Endothelial cell (in vitro differentiated cells): ENCODE data around the gene DCUN1D1. TPM values are rescaled to one million over a fixed set of nuclear protein-coding genes. Genes with fewer than 3 reads are reported as not detected.
"Not testable (repeated sequence)": the region's sequence is repeated elsewhere in the genome, so short reads cannot be mapped to it uniquely, and the experiment has no call there.

Experiments used
- DNase-seq: peaks from one replicate; pipeline ENCODE4 v3.0.0; 2021; ENCODE audit warnings: low spot score
- H3K27ac Mint-ChIP-seq: one replicate; pipeline ENCODE4 v1.8.0; 2021; ENCODE audit warnings: mixed read lengths, inconsistent platforms; ENCODE audit not compliant: unreplicated experiment
- H3K27me3 Mint-ChIP-seq: one replicate; pipeline ENCODE4 v1.8.0; 2021; ENCODE audit warnings: mild to moderate bottlenecking, moderate library complexity, mixed read lengths, inconsistent platforms; ENCODE audit not compliant: unreplicated experiment
- H3K36me3 Mint-ChIP-seq: one replicate; pipeline ENCODE4 v1.8.0; 2021; ENCODE audit warnings: mild to moderate bottlenecking, low read depth, mixed read lengths, inconsistent platforms; ENCODE audit not compliant: unreplicated experiment
- H3K4me1 Mint-ChIP-seq: one replicate; pipeline ENCODE4 v1.8.0; 2021; ENCODE audit warnings: mild to moderate bottlenecking, mixed read lengths, inconsistent platforms; ENCODE audit not compliant: unreplicated experiment
- H3K4me3 Mint-ChIP-seq: one replicate; pipeline ENCODE4 v1.8.0; 2021; ENCODE audit warnings: mild to moderate bottlenecking, mixed read lengths, inconsistent platforms; ENCODE audit not compliant: unreplicated experiment
- H3K9me3 Mint-ChIP-seq: one replicate; pipeline ENCODE4 v1.8.0; 2021; ENCODE audit warnings: mixed read lengths, inconsistent platforms; ENCODE audit not compliant: unreplicated experiment
- total RNA-seq: library from RNA; stranded (reverse); fragmentation: NEBNext Ultra II Directional; extraction: Animal tissue kit (Norgen Biotek cat#: 25700); gene quantifications from one replicate; pipeline ENCODE4 v1.2.1, GENCODE V29; 2021; ENCODE audit not compliant: unreplicated experiment
- TF ChIP-seq, protein P1 (sequence below): fragments of 200-600 bp; sonication (generic); IDR thresholded peaks from one replicate; pipeline ENCODE4 v1.5.0; 2021; ENCODE audit warnings: antibody characterized with exemption; ENCODE audit not compliant: unreplicated experiment

The DCUN1D1 gene
- total RNA-seq, 1 donor from 2014 or later, result 48.1 TPM

DNA sequence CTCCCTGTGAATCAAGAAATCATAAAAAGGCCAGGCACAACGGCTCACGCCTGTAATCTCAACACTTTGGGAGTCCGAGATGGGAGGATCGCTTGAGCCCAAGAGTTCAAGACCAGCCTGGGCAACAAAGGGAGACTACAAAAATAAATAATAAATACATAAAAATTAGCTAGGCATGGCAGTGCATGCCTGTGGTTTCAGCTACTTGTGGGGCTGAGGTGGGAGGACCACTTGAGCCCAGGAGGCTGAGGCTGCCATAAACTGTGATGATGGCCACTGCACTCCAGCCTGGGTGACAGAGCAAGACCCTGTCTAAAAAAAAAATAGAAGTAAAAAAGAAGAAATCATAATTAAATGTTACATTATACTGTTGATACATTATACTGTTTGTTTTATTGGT is 28.0 kb upstream of the DCUN1D1 start:
- TF ChIP-seq, protein P1, sequence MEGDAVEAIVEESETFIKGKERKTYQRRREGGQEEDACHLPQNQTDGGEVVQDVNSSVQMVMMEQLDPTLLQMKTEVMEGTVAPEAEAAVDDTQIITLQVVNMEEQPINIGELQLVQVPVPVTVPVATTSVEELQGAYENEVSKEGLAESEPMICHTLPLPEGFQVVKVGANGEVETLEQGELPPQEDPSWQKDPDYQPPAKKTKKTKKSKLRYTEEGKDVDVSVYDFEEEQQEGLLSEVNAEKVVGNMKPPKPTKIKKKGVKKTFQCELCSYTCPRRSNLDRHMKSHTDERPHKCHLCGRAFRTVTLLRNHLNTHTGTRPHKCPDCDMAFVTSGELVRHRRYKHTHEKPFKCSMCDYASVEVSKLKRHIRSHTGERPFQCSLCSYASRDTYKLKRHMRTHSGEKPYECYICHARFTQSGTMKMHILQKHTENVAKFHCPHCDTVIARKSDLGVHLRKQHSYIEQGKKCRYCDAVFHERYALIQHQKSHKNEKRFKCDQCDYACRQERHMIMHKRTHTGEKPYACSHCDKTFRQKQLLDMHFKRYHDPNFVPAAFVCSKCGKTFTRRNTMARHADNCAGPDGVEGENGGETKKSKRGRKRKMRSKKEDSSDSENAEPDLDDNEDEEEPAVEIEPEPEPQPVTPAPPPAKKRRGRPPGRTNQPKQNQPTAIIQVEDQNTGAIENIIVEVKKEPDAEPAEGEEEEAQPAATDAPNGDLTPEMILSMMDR, result no peak
- H3K4me1 Mint-ChIP-seq, result no peaks in the 10 kb centered on the region
- H3K4me3 Mint-ChIP-seq, result no peak overlapping the region
- no peak for DNase-seq
- peaks cover 4% of the 10 kb centered on the region for H3K36me3 Mint-ChIP-seq
- no peak overlapping the region for H3K27ac Mint-ChIP-seq
- H3K27me3 Mint-ChIP-seq, result peaks cover 7% of the 10 kb centered on the region
- no peaks in the 10 kb centered on the region for H3K9me3 Mint-ChIP-seq

DNA sequence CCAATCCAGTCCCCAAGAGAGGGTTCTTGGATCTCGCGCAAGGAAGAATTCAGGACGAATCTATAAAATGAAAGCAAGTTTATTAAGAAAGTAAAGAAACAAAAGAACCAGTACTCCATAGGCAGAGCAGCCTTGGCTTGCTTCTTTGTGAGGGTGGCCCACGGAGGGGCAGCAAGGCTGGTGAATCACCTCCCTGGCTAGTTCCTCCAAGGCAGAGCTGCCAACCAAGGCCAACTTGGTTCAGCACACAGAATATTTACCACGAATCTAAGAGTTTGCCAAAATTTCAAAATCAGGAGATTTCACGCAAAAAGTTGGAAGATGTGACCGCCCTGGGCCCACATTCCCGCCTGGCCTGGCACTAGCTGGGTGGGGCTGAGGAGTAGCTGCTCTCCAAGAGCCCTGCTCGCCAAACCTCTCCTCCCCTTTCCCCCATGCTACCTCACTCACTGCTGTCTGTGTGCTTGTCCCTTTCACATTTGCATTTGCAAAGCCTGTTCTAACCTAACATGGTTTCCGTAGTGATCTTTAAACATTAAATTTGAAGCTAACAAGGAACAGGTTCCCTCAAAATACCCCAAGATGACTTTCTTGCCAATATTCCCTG is 26.2 kb upstream of the DCUN1D1 start:
- Mint-ChIP-seq H3K27me3 (peaks cover 3% of the 10 kb centered on the region), H3K36me3 (no peaks in the 10 kb centered on the region), H3K9me3 (no peaks in the 10 kb centered on the region), H3K27ac (no peak overlapping the region), H3K4me3 (no peak overlapping the region), H3K4me1 (no peaks in the 10 kb centered on the region)
- DNase-seq, result no peak
- TF ChIP-seq, protein P1, result no peak

DNA sequence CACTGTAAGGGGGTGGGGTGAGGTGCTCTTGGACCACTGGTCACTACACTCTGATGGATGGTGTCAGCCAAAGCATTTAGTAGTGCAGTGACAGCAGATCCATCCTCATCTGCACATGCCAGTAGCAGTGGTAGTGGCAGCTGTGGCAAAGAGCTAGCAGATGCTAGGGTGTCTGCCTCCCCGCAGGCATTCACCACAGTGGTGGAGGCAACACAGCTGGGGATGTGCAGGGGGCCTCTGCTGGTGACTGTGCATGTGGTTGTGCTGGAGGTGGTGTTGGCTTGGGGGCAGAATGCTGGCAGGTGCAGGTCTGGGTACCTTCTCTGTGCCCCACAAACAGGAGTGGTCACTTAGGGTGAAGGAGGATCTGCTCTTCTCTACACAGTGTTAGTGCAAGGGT is 19.4 kb upstream of the DCUN1D1 start:
- Mint-ChIP-seq H3K27ac (no peak overlapping the region), H3K27me3 (peaks cover 6% of the 10 kb centered on the region), H3K4me3 (no peak overlapping the region), H3K4me1 (no peaks in the 10 kb centered on the region), H3K9me3 (no peaks in the 10 kb centered on the region), H3K36me3 (no peaks in the 10 kb centered on the region)
- TF ChIP-seq, protein P1, result no peak
- no peak for DNase-seq

DNA sequence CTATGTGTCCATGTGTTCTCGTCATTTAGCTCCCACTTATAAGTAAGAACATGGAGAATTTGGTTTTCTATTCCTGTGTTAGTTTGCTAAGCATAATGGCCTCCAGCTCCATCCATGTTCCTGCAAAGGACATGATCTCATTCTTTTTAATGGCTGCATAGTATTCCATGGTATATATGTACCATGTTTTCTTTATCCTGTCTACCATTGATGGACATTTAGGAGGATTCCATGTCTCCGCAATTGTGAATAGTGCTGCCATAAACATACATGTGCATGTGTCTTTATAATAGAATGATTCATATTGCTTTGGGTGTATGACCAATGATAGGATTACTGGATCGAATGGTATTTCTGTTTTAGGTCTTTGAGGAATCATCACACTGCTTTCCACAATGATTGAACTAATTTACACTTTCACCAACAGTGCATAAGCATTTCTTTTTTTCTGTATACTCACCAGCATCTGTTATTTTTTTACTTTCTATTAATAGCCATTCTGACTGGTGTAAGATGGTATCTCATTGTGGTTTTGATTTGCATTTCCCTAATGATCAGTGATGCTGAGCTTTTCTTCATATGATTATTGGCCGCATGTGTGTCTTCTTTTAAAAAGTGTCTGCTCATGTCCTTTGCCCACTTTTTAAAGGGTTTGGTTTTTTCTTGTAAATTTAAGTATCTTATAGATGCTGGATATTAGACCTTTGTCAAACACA is 13.3 kb upstream of the DCUN1D1 start:
- H3K4me3 Mint-ChIP-seq, DNase-seq, H3K36me3 Mint-ChIP-seq, H3K27me3 Mint-ChIP-seq, H3K27ac Mint-ChIP-seq, H3K9me3 Mint-ChIP-seq, H3K4me1 Mint-ChIP-seq: not testable (repeated sequence)

DNA sequence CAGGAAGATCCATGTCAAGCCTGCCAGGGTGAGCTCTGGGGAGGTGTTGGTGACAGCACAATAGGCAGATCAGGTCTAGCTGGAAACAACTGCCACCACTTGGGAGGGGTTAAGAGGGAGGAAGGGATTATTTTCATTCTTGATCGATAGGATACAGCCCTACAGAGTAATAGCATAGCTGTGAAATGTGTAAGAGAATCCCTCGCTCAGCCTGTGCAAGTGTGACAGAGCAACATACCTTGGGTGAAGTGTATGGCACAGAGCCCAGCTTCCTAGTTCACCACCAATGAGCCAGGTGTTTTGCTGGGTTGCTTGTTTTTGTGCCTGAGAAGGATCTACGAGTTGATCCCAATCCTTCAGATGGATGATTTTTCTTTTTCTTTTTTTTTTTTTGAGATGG is 9.2 kb upstream of the DCUN1D1 start:
- no peak for DNase-seq
- no peak overlapping the region for H3K4me3 Mint-ChIP-seq

More for the DNA sequence above, 9.2 kb upstream of the DCUN1D1 start:
- peaks cover 3% of the 10 kb centered on the region for H3K36me3 Mint-ChIP-seq
- peaks cover 4% of the 10 kb centered on the region for H3K4me1 Mint-ChIP-seq
- no peaks in the 10 kb centered on the region for H3K9me3 Mint-ChIP-seq
- H3K27ac Mint-ChIP-seq, result no peak overlapping the region
- TF ChIP-seq, protein P1, result no peak
- no peaks in the 10 kb centered on the region for H3K27me3 Mint-ChIP-seq
